Amniotic epithelial cell (primary cell): ENCODE data around the gene RAB31.

Source experiments
- DNase-seq: peaks from one replicate; pipeline ENCODE4 v3.0.0-alpha.2; 2010; ENCODE audit warnings: low read depth

Gene RAB31

DNA sequence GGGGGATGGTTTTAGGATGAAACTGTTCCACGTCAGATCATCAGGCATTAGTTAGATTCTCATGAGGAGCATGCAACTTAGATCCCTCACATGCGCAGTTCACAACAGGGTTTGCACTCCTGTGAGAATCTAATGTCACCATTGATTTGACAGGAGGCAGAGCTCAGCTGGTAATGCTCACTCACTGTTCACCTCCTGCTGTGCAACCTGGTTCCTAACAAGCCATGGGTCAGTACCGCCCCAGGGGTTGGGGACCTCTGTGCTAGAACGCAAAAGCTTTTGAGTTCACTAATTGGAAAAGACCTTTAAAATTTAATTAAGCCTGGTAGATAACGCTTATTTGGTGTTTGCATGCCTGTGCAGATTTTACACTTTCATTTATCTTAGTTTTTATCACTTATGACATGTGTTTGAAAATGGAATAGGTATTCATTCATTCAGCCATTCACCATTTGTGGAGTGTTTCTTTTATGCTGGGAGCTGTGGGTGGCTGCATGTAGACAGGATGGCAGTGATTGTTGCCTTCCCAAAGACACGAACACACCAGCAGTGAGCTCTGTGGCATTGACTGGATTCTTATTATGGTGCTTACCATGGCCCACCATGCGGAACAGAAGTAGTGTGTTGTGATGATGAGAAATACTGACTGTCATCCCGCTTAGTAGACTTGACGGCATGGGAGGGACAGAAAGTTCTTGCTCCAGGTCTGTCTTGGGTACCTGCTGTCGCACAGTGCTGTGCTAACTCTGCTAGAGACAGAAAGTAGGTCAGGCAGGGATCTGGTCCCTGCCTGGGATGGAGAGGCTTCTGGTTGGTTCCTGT, 6.4 kb downstream of the RAB31 start:
- no peak for DNase-seq

DNA sequence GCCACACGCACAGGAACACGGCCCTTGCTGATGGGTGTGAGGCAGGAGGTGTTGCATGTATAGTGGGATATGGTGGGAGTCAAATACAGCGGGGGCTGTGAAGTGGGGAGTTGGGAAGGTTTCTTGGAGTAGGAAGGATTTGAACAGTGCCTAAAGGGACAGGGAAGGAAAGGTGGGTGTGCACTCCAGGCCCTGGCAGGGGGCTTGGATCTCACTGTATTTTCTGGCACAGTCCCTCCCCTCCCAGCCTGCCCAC, 6.9 kb downstream of the RAB31 start:
- no peak for DNase-seq

DNA sequence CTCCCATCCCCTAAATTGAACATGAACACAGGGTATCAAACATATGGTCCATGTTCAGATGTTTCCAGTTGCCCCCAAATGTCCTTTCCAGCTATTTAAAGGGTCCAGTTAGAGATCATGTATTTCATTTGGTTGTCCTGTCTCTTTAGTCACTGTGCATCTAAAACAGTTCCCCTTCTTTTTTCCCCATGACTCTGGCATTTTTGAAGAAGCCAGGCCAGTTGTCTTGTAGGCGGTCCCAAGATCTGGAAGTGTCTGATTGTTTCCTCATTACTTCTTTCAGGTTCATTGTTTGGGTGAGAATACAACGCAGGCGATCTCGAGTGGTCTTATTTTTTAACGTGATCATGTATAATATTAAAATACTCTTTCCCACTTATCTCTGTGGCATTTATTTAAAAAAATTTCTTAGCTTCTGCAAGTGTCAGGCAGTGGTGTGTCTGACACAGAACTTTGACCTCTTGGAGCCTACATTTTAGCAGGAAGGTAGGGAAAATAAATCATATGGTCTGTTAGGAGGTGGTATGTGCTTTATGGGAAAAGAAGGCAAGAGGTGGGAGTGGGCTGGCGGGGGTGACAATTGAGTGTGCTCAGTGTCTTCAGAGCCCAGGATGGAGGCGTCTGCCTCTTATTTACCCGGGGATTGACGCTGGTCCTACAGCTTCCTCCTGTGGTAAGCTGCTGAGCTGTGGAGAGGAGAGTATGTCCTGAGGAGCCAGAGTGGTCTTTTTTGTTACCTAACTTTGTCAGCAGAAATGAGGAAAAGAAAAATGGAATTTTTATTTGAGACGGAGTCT, 8.1 kb downstream of the RAB31 start:
- DNase-seq = no peak

DNA sequence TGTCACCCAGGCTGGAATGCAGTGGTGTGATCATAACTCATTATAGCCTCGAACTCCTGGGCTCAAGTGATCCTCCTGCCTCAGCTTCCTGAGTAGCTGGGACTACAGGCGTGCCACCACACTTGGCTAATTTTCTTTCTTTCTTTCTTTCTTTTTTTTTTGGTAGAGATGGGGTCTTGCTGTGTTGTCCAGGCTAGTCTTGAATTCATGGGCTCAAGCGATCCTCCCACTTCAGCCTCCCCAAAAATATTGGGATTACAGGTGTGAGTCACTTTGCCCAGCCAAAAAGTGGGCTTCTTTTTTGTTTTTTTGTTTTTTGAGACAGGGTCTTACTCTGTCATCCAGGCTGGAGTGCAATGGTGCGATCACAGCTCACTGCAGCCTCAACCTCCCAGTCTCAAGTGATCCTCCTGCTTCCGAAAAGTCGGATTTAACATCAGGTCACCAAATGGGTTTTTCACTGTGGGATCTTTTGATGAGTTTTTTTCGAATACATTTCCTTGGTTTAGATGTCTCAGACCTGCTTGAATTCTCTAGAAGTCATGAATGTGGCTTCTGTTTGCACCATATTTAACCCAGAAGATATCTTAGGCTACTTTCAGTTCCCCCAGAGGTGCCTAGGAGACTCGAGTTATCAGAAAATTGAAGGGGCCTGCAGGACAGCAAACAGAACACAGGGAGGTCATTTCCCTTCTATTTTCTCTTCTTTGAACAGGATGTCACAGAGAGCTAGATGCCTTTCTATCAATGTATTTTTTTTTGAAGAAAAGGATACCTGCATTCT, 8.9 kb downstream of the RAB31 start:
- DNase-seq = no peak

DNA sequence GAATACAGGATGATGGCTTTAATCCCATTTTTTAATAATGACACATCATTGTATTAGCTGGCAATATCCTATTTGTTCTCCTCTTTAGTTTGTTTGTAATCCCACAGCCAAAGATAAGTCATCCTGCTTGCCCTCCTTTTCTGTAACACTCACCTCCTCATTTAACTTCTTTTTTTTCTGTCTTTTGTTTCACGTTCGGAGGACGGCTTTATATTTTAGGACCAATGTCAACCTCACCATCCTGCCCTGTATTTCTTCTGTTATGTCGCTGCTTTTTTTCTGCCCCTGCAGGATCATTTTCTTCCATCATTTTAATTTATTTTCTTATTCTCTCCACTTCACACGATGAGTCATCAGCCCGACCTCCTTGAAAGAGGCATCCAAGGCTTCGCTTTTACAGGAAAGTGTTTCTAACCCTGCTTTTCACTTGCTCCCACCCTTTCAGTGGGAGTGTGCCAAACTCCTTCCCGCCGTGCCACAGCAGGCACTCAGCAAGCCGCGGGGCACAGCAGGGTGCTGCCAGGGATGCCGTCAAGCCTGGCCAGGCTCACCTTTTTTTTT, 11.4 kb downstream of the RAB31 start:
- peak; percentile 77 for DNase-seq

DNA sequence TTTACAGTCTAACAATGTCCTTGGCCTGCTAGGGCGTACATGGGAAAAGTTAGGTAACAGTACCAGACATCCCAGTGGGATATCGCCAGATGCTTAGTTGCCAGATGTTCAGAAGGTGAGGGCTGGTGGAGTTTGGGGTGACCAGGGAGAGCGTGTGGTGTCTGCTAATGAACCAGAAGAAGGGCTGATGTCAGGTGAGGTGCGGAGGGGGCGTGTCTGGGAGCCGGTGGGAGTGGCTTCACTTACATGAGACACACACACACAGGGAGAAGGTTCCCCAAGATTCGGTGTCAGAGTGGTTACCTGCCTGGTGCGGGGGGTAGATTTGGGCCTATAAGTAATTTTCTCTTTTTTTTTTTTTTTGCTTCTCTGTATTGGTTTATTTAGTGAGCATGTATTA, 12.2 kb downstream of the RAB31 start:
- no peak for DNase-seq

DNA sequence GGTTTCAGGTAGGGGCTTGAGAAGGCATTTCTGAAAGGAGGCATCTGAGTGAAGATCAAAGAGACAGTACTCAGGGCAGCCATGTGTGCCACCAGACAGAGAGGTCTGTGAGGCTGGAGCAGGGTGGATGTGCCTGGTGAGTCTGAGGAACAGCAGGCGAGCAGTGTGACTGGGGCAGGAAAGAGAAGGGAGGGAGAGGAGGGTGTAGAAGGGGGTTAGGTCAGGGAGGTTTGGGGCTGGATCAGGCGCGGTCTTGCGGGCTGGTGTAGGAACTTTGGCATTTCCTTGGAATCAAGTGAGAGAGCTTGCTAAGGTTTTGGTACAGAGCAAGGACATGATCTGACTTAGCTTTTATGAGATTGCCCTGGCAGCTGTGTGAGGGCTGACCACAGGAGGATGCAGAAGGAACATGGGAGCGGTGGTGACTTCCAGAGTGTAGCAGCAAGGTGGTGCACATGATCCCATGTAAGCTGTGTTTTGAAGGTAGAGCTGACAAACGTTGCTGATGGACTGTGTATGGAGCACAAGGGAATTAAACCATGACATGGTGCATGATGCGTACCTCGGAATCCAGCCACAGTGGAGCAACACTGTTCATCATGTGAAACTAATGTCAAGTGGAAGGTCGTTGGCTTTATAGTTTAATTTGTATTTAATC, 13.9 kb downstream of the RAB31 start:
- DNase-seq = no peak

DNA sequence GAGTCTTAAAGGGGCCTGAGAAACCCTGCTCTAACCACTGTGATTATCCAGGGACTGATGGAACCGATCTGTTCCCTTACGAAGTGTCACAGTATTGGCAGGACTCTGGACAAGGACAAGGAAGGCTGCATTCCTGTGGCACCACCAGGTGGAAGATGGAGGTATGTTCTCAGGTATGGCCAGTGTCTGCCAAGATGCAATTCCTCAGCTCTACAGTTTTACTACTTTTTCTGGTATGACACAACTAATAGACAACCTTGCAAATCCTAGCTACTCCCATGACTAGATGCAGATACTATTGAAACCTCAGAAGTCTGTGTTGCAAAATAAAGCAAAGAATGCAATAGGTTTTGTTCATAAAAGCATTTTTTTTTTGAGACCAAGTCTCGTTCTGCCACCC, 14.6 kb downstream of the RAB31 start:
- DNase-seq = peak; percentile 79

DNA sequence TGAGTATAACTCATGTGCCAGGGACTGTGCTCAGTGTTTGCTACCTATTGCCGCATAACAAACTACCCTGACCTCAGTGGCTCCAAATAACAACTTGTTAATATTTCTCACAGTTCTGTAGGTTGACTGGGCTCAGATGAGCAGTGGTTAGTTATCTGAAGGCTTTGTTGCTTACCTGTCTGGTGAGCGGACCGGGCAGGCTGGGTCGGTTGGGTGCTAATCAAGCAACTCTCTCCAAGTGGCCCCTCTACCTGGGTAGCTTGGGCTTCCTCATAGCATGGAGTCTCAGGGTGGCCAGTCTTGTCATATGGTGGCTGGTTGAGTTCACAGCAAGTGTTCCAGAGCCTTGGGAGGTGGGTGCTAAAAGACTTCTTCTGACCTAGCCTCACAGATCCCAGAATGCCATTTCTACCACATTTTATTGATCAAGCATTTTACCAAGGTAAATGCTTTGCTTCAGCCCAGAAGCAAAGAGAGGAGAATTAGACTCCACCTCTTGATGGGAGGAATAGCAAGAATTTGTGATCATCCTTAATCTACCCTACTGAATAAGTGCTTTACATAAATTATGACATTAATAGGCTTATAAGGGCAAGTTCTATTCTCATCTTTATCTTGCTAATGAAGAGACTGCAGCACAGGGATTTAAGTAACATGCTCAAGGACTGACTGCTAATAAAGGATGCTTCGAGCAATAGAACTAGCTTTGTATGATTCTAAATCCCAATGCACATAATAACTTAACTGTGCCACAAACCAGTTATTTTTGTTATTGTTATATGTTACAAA, 16.9 kb downstream of the RAB31 start:
- no peak for DNase-seq

DNA sequence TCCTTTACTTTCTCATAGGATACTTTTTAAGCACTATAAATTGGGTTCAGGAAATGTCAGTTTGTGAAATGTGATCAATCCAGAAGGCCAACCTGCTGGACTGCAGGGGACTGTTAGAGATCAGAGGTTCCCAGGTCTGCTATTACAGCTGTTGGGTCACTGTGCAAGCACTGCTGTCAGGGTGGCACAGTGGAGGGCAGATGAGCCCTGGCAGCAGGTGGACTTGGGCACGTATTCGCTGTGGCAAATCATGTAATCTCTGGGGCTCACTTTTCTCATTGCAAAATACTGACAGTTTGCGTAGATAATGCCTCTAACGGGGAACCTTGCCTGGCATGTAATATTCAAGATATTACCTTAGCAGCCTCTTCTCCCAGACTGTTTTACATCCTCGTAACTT, 18.1 kb downstream of the RAB31 start:
- DNase-seq = no peak

DNA sequence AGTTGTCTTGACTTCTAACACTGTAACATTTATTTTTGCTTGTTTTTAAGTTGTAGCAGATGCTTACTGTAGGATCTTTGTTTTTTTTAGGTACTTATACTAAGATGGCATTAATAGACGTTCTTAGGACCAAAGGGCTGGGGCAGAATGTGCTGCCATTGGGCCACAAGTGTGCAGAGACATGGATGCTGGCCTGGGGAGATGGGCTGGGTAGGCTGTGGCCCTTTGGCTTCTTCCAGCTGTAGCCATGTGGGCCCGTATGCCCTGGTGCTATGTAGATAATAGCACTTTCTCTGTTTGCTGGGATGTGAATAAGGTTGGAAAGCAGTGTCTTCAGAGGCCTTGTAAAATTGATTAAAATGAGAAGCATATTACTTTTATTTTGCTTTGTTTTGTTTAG, 18.8 kb downstream of the RAB31 start:
- no peak for DNase-seq

DNA sequence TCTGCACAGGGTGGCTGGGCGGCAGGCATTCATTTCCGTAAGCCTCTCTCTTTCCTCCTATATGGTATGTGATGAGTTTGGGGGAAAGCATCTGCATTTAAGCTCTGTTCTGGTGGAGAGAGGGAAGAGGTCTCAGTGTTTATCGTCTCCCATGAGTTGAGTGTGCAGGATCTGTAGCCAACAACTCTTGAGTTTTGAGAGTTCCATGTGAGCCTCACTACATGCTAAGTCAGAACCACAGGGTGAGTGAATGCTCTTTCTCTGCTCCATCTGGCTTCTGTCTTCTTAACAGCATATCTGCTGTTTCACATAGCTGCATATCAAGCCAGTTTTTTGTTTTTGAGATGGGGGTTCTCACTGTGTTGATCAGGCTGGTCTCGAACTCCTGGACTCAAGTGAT, 22.7 kb downstream of the RAB31 start:
- peak; percentile 71 for DNase-seq

DNA sequence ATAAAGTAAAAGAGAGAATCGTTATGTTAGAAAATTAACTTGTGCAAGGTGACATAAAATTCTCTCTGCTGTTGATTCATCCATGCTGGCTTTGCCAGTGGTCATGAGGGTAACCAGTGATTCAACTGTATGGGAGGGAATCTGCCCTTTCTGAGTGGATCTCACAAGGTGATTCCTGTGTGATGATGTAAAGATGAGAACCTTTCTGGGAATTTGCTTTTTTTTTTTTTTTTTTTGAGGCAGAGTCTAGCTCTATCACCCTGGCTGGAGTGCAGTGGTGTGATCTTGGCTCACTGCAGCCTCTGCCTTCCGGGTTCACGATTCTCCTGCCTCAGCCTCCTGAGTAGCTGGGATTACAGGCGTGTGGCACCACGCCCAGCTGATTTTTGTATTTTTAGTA, 23.3 kb downstream of the RAB31 start:
- DNase-seq = peak; percentile 96

DNA sequence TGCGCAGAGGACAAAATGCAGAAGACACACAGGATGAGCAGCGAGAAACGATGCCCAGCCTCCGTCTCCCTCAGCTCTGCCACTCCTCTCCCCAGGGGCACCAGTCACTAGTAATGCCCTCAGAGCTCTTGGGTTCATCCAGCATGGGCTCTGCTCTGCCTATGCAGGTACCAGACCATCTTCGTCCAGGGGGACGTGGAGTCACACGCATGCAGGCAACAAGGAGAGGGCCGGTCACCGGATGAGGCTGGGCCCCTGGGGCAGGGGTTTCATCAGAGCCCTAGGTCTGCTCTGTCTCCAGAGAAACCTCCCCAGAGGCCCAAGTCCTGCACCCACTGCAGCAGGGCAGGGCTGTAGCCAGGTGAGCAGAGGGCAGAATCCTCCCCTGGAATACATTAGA, 23.9 kb downstream of the RAB31 start:
- no peak for DNase-seq

DNA sequence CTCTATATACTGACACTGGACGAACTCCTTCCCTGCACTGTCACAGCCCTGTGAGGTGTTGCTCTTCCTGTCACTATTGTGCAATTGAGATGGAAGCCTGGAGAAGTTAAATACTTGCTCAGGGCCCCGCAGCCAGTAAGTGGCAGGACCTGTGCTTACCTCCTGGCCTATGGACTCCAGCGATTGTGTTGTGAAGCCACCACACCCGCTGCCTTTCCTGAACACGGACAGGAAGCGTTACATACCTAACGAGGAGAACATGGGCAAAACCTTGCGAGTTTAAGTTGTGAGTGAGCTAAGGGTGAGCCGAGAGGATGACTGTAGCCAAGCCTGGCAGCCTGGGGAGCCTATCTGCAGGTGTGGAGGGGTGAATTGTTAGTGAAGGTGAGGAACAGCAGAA, 26.1 kb downstream of the RAB31 start:
- DNase-seq = no peak

DNA sequence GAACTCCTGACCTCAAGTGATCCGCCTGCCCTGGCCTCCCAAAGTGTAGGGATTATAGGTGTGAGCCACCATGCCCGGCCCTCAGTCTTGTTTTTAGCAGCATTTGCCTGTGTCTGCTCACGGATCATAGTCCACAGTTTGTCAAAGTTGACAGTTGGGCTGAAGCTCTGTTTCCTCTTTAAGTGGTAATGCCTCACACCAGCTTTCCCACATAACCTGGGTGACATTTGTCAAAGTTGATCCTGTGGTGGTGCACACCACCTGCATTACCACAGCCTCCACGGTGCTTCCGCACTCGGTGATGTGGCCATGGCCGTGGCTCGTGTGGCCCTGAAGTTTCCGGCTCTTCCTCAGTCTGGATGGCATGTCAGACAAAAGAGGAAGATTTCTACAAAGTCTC, 27.1 kb downstream of the RAB31 start:
- no peak for DNase-seq

DNA sequence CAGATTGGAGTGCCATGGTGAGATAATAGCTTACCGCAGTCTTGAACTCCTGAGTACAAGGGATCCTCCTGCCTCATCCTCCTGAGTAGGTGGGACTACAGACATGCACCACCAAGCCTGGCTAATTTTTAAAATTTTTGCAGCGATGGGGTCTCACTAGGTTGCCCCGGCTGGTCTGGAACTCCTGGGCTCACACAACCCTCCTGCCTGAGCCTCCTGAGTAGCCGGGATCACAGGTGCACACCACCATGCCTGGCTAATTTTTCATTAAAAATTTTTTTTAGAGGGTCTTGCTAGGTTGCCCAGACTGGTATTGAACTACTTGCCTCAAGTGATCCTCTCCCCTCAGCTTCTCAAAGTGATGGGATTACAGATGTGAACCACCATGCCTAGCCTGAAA, 27.8 kb downstream of the RAB31 start:
- no peak for DNase-seq

DNA sequence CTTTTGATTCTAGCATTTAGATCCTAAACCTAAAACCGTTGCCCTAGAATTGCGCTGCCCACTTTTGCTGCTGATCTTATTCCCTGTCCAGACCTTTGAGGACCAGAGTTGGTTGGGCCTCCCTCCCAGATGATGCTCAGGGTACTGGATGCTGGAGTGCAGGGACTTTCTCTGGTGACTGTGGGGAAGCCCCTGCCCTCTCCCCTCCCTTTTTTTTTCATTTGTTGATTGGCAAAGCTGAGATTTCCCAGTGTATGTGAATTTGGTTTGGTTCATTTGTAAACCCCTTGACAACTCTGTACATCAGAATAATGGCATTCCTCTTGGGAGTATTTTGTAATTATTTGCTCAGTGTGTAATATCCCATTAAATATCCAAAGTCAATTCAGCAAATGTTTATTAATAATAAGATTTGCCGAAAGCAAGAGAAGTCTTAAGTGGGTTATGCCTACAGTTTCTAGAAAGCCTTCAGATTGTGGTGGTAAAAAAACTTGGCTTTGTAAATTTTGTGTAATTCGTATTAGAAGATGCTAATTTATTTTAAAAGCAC, 28.3 kb downstream of the RAB31 start:
- DNase-seq = no peak

DNA sequence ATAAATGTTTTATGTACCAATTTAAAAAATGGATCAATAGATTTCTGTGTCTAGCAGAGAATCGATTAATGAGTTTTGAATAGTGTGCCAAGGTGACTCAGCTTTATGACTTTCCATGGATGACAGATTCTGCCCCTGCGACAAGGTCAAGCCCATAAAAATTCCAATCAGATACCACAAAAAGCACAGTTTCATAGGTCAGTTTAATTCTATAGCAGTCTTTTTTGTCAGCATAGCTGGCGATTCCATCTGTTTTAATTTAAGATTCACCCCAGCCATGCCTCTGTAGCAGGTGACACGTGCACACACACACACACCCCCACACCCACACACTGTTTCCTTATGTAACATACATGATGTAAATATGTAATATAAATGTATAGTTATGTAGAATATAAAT, 28.9 kb downstream of the RAB31 start:
- DNase-seq = no peak

DNA sequence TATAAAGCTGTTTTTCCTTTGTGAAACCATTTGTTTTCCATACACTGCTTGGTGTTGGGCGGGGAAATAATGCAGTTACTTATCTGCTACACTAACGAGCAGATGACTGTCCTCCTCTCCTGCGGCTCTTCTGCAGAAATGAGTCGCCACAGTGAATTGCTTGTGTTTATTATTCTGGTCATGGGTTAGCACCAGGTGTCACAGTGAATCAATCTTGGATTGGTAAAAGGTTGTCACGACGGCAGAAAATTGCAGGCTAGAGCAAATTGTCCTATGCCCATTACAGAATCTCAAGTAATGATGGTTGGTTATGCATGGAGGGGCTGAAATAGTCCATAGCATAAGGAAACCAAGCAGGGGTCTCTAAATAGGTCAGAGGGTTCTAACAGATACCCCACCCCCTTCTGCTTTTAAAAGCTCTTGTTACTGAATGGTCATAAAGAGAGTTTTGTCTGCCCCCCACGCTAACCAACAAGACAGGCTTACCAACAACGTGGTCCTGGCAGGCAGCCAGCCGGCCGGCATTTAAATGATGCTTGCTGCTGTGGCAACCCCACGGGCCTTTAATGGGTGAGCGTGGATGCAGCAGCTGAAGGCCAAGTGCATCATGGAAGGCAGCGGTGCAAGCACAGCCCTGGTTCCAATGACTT, 29.5 kb downstream of the RAB31 start:
- peak; percentile 44 for DNase-seq
